Measurements from ENCODE around the gene GPATCH4.
"Not testable (repeated sequence)": the region's sequence is repeated elsewhere in the genome, so short reads cannot be mapped to it uniquely, and the experiment has no call there.

Gene GPATCH4

GRCh38 chr1:156601122-156601830 lies at the start of gene GPATCH4:
Gene GPATCH4 (minus strand): TSS chr1:156601479.
- peak; percentile 85 for DNase-seq (ENCODE audit: low spot score)
- no peak for FAIRE-seq

- FAIRE-seq = no peak
- no peak for DNase-seq (ENCODE audit: low spot score)
Observed at GRCh38 chr1:156648951-156649350, 47.7 kb upstream of the GPATCH4 start.

- no peak for DNase-seq (ENCODE audit: low spot score)
Observed at GRCh38 chr1:156648496-156648895, 47.2 kb upstream of the GPATCH4 start.

GRCh38 chr1:156647351-156647750 lies 46.1 kb upstream of the GPATCH4 start:
- no peak for FAIRE-seq

More at GRCh38 chr1:156648496-156648895, 47.2 kb upstream of the GPATCH4 start:
- FAIRE-seq = no peak

GRCh38 chr1:156646738-156647211 lies 45.5 kb upstream of the GPATCH4 start:
- FAIRE-seq (no peak), DNase-seq (ENCODE audit: low spot score) (no peak)

More at GRCh38 chr1:156647351-156647750, 46.1 kb upstream of the GPATCH4 start:
- DNase-seq (ENCODE audit: low spot score) = no peak

- DNase-seq (ENCODE audit: low spot score) (no peak), FAIRE-seq (no peak)
Observed at GRCh38 chr1:156645666-156646065, 44.4 kb upstream of the GPATCH4 start.

GRCh38 chr1:156645056-156645455 lies 43.8 kb upstream of the GPATCH4 start:
- no peak for FAIRE-seq
- DNase-seq (ENCODE audit: low spot score) = no peak

- FAIRE-seq = no peak
- DNase-seq (ENCODE audit: low spot score) = no peak
Observed at GRCh38 chr1:156644640-156645039, 43.4 kb upstream of the GPATCH4 start.

GRCh38 chr1:156644146-156644545 lies 42.9 kb upstream of the GPATCH4 start:
- FAIRE-seq (no peak), DNase-seq (ENCODE audit: low spot score) (no peak)

- DNase-seq (ENCODE audit: low spot score) = no peak
- no peak for FAIRE-seq
Observed at GRCh38 chr1:156643778-156644092, 42.5 kb upstream of the GPATCH4 start.

- DNase-seq (ENCODE audit: low spot score) = no peak
Observed at GRCh38 chr1:156643049-156643777, 41.9 kb upstream of the GPATCH4 start.

GRCh38 chr1:156642265-156643048 lies 41.2 kb upstream of the GPATCH4 start:
- no peak for DNase-seq (ENCODE audit: low spot score)
- no peak for FAIRE-seq

More at GRCh38 chr1:156643049-156643777, 41.9 kb upstream of the GPATCH4 start:
- FAIRE-seq = no peak

- FAIRE-seq (no peak), DNase-seq (ENCODE audit: low spot score) (no peak)
Observed at GRCh38 chr1:156641761-156642264, 40.5 kb upstream of the GPATCH4 start, which contains the start of gene BCAN. Gene BCAN (plus strand): TSS chr1:156642117. CDS start chr1:156646055, 3,938 bp downstream.

- DNase-seq (ENCODE audit: low spot score) = no peak
- no peak for FAIRE-seq
Observed at GRCh38 chr1:156640842-156641706, 39.8 kb upstream of the GPATCH4 start.

GRCh38 chr1:156639601-156640101 lies 38.4 kb upstream of the GPATCH4 start:
- DNase-seq (ENCODE audit: low spot score) (no peak), FAIRE-seq (no peak)

GRCh38 chr1:156638189-156638985 lies 37.1 kb upstream of the GPATCH4 start:
- DNase-seq (ENCODE audit: low spot score) = no peak

GRCh38 chr1:156632355-156632754 lies 31.1 kb upstream of the GPATCH4 start:
- FAIRE-seq (no peak), DNase-seq (ENCODE audit: low spot score) (no peak)

More at GRCh38 chr1:156638189-156638985, 37.1 kb upstream of the GPATCH4 start:
- FAIRE-seq = no peak

GRCh38 chr1:156631152-156631551 lies 29.9 kb upstream of the GPATCH4 start:
- FAIRE-seq; DNase-seq (ENCODE audit: low spot score): not testable (repeated sequence)

- FAIRE-seq (no peak), DNase-seq (ENCODE audit: low spot score) (no peak)
Observed at GRCh38 chr1:156629823-156630449, 28.7 kb upstream of the GPATCH4 start.

Data from urothelium cell line (cell line).